Fibroblast of pulmonary artery (primary cell): ENCODE results near the gene NAT14.

Experiments used
- DNase-seq: peaks from one replicate; pipeline ENCODE4 v3.0.0-alpha.2; 2010; ENCODE audit warnings: low read depth
- H3K4me3 ChIP-seq: replicated peaks from 2 replicates; pipeline ENCODE4 v1.5.1; 2011; ENCODE audit warnings: low read depth, mild to moderate bottlenecking, control low read depth, low read length, moderate library complexity
- CTCF ChIP-seq: IDR thresholded peaks from 2 replicates; pipeline ENCODE4 v1.5.1; 2011; ENCODE audit warnings: mild to moderate bottlenecking, control low read depth, low read length, inconsistent platforms; ENCODE audit errors: missing control alignments

NAT14 gene

DNA sequence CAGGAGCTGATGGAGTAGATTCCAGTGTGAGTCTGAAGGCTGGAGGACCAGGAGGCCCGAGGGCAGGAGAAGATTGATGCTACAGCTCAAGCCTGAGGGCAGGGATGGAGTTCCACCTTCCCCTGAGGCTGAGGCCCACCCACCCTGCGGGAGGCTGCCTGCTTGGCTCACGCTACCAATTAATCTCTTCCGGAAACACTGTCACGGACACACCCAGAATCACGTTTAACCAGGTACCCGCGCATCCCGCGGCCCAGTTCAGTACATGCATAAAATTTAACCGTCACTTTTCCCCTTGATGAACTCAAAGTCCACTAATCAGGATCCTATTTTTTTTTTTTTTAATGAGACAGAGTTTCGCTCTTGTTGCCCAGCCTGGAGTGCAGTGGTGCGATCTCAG, 13.7 kb upstream of the NAT14 start:
- H3K4me3 ChIP-seq, result no peak overlapping the region
- DNase-seq, result no peak
- no peak for TF ChIP-seq CTCF

DNA sequence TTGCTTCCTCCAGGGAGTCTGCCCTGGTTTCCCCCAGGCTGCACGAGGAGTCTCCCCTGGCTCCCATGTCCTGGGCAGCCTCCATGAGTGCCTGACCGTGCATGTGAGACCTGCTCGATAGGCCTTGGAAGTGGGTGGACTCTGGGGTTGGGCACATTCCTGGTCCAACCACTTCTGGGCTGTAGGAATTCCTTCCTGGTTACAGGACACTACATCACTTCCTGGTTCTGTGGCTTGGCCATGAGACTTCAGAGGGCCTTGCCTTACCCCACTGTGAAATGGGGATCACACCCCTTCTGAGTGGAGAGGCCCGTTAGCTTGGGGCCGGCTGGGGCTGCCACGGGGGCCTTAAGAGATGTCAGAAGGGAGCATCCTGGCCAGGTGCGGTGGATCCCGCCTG, 12.5 kb upstream of the NAT14 start:
- peak; percentile 55 for DNase-seq
- TF ChIP-seq CTCF, result no peak
- H3K4me3 ChIP-seq, result no peak overlapping the region

- DNase-seq, result no peak
- TF ChIP-seq CTCF, result no peak
- no peak overlapping the region for H3K4me3 ChIP-seq
Observed at GRCh38 chr19:55473225-55474012, 11.6 kb upstream of the NAT14 start.

DNA sequence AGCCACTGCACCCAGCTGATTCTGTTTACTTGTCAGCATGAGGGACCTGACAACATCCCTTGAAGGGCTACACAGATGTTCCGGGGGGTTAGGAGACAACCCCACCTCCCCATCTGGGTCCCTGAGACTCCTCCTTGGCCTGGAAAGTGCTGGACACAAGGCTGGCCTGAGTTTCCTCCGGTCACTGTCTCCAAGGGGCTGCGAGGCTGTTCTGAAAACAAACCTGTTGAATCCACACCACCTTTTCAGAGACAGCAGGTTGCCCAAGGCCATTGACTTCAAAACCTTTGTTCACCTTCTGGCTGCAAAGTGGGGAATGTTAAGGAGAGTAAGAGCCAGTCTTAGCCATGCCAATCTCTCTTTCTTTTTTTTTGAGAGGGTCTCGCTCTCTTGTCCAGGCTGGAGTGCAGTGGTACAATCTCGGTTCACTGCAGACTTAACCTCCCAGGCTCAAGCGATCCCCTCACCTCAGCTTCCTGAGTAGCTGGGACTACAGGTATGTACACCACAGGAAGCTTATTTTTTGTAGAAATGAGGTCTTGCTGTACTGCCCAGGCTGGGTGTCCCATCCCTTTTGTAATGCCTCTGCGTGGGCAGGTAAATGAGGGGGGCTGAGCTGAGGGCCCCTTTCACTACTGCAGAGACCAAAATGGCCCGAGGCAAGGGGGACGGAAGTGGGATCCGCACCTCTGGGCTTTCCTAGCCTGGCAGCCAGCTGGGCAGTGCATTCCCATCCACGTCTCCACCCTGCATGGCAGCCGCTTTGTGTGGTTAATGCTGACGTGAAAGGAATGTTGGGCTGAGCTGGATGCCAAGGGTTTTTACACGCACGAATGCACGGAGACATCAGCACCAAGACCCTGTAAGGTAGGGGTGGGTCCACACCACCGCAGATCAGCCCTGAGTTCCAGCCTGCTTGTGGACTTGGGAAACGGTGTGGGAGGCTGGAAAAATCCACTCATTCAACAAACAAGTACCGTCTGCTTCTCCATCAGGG, 10.4 kb upstream of the NAT14 start:
- TF ChIP-seq CTCF, result no peak
- peak; percentile 29 for DNase-seq
- no peak overlapping the region for H3K4me3 ChIP-seq

- peak; percentile 99 for DNase-seq
- H3K4me3 ChIP-seq, result peak within 1 kb of the TSS; percentile 79
- no peak for TF ChIP-seq CTCF
Observed at GRCh38 chr19:55476100-55476775, 8.8 kb upstream of the NAT14 start, which contains the start of gene ZNF628. TSS of gene ZNF628 (plus strand) at chr19:55476617. CDS start at chr19:55479911, 3,294 bp downstream.

DNA sequence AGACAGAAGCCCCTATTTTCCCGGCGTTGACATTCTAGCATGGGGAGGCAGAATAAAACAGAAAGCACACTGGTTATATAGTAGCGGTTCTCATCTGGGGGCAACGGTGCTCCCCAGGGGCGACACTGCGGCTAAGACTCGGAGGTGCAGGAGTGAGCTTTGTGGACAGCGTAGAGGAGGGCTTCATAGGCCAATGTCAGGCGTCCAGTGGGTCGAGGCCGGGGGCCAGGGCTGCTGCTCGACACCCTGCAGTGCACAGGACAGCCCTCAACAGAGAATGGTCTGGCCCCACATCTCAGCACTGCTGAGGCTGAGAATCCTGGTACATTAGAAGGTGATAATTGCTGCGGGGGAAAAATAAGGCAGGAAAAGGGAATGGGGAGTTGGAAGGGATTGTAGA, 7.1 kb upstream of the NAT14 start:
- DNase-seq, result no peak
- H3K4me3 ChIP-seq, result peak overlapping the region; percentile 79

More for the DNA sequence above, 7.1 kb upstream of the NAT14 start:
- no peak for TF ChIP-seq CTCF
